Naive thymus-derived CD8-positive, alpha-beta T cell (primary cell): ENCODE data around the gene TEC. TPM values are rescaled to one million over a fixed set of nuclear protein-coding genes. Genes with fewer than 3 reads are reported as not detected.

ENCODE experiments used
- ATAC-seq, 2 donors: fragments of 150-1000 bp; cut with Tn5 transposase in 1 of 2; sonication (Bioruptor Pico), chemical (Tn5 transposase) in 1 of 2; 1 replicate in 1 of 2; 2 replicates in 1 of 2; pipeline ENCODE4 v1.10.0; 2021; ENCODE audit warnings: mild to moderate bottlenecking in 2 of 2, moderate library complexity in 2 of 2
- POLR2A ChIA-PET: fragments of 350-600 bp; sonication (Branson Sonifier 250); formaldehyde crosslinking; loops from one replicate; lab custom pipeline; 2021; ENCODE audit warnings: antibody characterized with exemption; lab: Charles Lee
- DNase-seq, 10 donors: peaks; one replicate each; pipeline versions ENCODE4 v3.0.0 to v3.0.0-alpha.2; 2020 to 2022
- H3K27ac Mint-ChIP-seq, 10 donors: one replicate each; pipeline ENCODE4 v1.8.0; 2020 to 2022; ENCODE audit warnings: mild to moderate bottlenecking in 10 of 10, mixed read lengths in 10 of 10, moderate library complexity in 4 of 10, inconsistent platforms in 1 of 10
- H3K27me3 Mint-ChIP-seq, 5 donors: one replicate each; pipeline ENCODE4 v1.8.0; 2021 to 2022; ENCODE audit warnings: mixed read lengths in 5 of 5
- H3K36me3 Mint-ChIP-seq, 3 donors: one replicate each; pipeline ENCODE4 v1.8.0; 2020 to 2022; ENCODE audit warnings: mixed read lengths in 3 of 3, mild to moderate bottlenecking in 2 of 3, inconsistent platforms in 1 of 3
- H3K4me1 Mint-ChIP-seq, 4 donors: one replicate each; pipeline ENCODE4 v1.8.0; 2021 to 2022; ENCODE audit warnings: mixed read lengths in 4 of 4
- H3K4me3 Mint-ChIP-seq, 10 donors: one replicate each; pipeline ENCODE4 v1.8.0; 2020 to 2022; ENCODE audit warnings: mild to moderate bottlenecking in 10 of 10, mixed read lengths in 10 of 10, moderate library complexity in 6 of 10, inconsistent platforms in 1 of 10
- H3K9me3 Mint-ChIP-seq, 9 donors: one replicate each; pipeline ENCODE4 v1.8.0; 2020 to 2022; ENCODE audit warnings: mixed read lengths in 9 of 9, mild to moderate bottlenecking in 3 of 9, inconsistent platforms in 1 of 9, moderate library complexity in 1 of 9
- polyA plus RNA-seq, 3 donors: library from polyadenylated mRNA; unstranded; fragments of 300-500 nt; fragmentation: Illumina TruSeq; gene quantifications; one replicate each; pipeline ENCODE4 v1.2.3, GENCODE V29; 2021
- total RNA-seq, 8 experiments: library from RNA in 2 of 8; stranded (reverse) in 2 of 8; gene quantifications; one replicate each; pipeline ENCODE4 v1.2.3 and lab custom pipeline; 2021 to 2026

TEC gene
- total and polyA plus RNA-seq, 5 experiments from 2014 or later = 1.1 to 4.7 (median 2.5) TPM

DNA sequence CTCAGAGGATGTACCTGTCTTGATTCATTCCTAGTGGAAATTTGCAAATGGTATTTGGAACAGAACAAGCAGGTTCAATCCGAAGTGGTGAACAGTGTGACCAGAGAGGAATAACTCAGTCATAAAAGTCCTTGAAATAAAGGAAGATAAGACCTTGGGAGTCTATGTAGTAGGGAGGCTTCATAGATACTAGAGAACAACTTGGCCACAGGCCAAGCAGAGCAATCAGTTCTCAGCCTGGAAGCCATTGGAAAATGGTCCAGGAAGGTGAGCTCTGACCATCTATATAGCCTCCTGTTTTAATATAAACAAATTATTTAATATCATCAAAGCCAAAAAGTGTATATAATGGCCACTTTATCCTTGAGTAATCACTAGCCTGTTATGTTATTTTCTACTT lies 146.9 kb downstream of the TEC start:
- Mint-ChIP-seq H3K4me1 (peaks cover 53 to 72% (median 69%) of the 10 kb centered on the region in 4 donors), H3K27me3 (no peaks in the 10 kb centered on the region), H3K4me3 (peak overlapping the region in 1 of 10 donors; percentile 54), H3K36me3 (peaks cover 4 to 51% (median 6%) of the 10 kb centered on the region in 3 donors), H3K27ac (peak overlapping the region in 1 of 10 donors; percentile 97), H3K9me3 (no peaks in the 10 kb centered on the region)
- ATAC-seq = no peak
- DNase-seq = no peak
- POLR2A ChIA-PET = interaction anchor here (0.6 to 10.0 kb wide), 2 partner anchors 16 to 220 kb away, joined by 3 to 193 read pairs; no protein-coding TSS in a partner anchor

GRCh38 chr4:48121180-48121579 lies 148.5 kb downstream of the TEC start:
- H3K4me3 Mint-ChIP-seq = no peak overlapping the region
- peaks cover 51 to 72% (median 69%) of the 10 kb centered on the region in 4 donors for H3K4me1 Mint-ChIP-seq
- H3K27me3 Mint-ChIP-seq = no peaks in the 10 kb centered on the region
- H3K27ac Mint-ChIP-seq = no peak overlapping the region
- POLR2A ChIA-PET = no interaction called here
- H3K36me3 Mint-ChIP-seq = peaks cover 4 to 50% (median 8%) of the 10 kb centered on the region in 3 donors
- H3K9me3 Mint-ChIP-seq = no peaks in the 10 kb centered on the region
- ATAC-seq (no peak), DNase-seq (no peak)

DNA sequence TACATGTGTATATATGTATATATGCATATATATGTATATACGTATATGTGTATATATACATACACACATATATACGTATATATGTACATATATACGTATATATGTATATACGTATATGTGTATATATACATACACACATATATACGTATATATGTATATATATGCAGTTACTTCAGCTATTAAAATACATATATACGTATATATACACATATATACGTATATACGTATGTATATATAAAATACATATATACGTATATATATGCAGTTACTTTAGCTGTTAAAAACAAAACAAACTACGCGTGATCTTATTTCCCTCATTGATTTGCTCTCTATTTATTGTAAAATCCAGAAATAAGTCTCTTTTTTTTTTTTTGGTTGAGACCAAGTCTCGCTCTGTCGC lies 149.5 kb downstream of the TEC start:
- Mint-ChIP-seq H3K27me3 (no peaks in the 10 kb centered on the region), H3K36me3 (peaks cover 4 to 47% (median 8%) of the 10 kb centered on the region in 3 donors), H3K4me1 (peaks cover 48 to 68% (median 66%) of the 10 kb centered on the region in 4 donors), H3K9me3 (no peaks in the 10 kb centered on the region), H3K27ac (peak overlapping the region in 2 of 10 donors; percentile 53 to 60), H3K4me3 (no peak overlapping the region)
- ATAC-seq = no peak
- no peak for DNase-seq
- POLR2A ChIA-PET = no interaction called here

DNA sequence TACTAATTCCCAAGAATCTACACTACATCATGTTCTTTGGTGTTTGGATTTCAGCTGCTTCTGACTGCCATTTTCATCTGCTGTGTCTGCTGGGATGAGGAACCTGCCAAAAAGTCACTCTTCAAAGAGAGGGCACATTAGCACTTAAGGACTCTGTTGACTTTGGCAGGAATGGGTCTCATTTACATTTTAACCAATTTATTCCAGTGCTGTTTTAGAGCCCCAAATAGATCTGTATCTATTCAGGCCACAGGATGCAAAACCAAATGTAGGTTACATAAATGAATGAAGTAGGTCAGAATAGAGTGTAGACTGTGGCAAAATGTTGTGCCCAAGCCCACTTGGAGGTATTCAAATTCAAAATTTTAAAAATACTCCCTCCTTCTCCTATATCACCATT lies 150.0 kb downstream of the TEC start:
- peak overlapping the region; percentile 3 to 88 (median 80) for H3K27ac Mint-ChIP-seq
- DNase-seq = no peak
- H3K4me3 Mint-ChIP-seq = peak overlapping the region in 8 of 10 donors; percentile 37 to 71 (median 64)
- H3K9me3 Mint-ChIP-seq = no peaks in the 10 kb centered on the region
- peaks cover 4 to 50% (median 8%) of the 10 kb centered on the region in 3 donors for H3K36me3 Mint-ChIP-seq
- peaks cover 44 to 67% (median 65%) of the 10 kb centered on the region in 4 donors for H3K4me1 Mint-ChIP-seq
- no peaks in the 10 kb centered on the region for H3K27me3 Mint-ChIP-seq
- ATAC-seq = no peak
- POLR2A ChIA-PET = no interaction called here

- H3K9me3 Mint-ChIP-seq = no peaks in the 10 kb centered on the region
- H3K4me3 Mint-ChIP-seq = peak overlapping the region in 9 of 10 donors; percentile 1 to 62 (median 37)
- peaks cover 41 to 67% (median 66%) of the 10 kb centered on the region in 4 donors for H3K4me1 Mint-ChIP-seq
- H3K27ac Mint-ChIP-seq = peak overlapping the region; percentile 18 to 85 (median 66)
- ATAC-seq = no peak
- POLR2A ChIA-PET = interaction anchor here (1.0 to 2.1 kb wide), 3 partner anchors 11 to 21 kb away, joined by 5 to 10 read pairs (median 5); partner anchors contain the start of gene TXK
- DNase-seq = no peak
- H3K36me3 Mint-ChIP-seq = peaks cover 6 to 57% (median 8%) of the 10 kb centered on the region in 3 donors
- H3K27me3 Mint-ChIP-seq = no peaks in the 10 kb centered on the region
Measured at GRCh38 chr4:48118081-48118480, 151.6 kb downstream of the TEC start.

DNA sequence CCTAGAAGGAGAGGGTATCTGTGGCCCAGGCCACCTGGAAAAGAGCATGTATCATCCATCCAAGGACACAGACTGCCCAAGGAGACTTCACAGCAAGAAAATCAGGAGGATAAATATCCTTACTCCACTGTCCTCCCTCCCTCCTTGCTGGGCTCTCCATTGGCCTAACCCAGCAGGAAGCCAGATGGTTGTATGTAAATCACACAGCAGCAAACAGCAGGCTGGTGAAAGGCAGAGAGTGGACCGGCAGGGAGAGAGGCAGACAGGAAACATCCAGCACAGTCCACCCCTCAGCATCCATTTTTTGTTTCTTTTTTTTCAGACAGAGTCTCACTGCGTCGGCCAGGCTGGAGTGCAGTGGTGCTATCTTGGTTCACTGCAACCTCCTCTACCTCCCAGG lies 153.1 kb downstream of the TEC start:
- Mint-ChIP-seq H3K27ac (peak overlapping the region; percentile 24 to 92 (median 78)), H3K4me3 (peak overlapping the region in 7 of 10 donors; percentile 29 to 73 (median 53)), H3K4me1 (peaks cover 46 to 81% (median 79%) of the 10 kb centered on the region in 4 donors), H3K27me3 (no peaks in the 10 kb centered on the region), H3K36me3 (peaks cover 9 to 70% (median 13%) of the 10 kb centered on the region in 3 donors), H3K9me3 (no peaks in the 10 kb centered on the region)
- no peak for DNase-seq
- POLR2A ChIA-PET = interaction anchor here (2.1 kb wide), 1 partner anchor 22 kb away, joined by 10 read pairs; no protein-coding TSS in a partner anchor
- ATAC-seq = peak; percentile 29 to 42

DNA sequence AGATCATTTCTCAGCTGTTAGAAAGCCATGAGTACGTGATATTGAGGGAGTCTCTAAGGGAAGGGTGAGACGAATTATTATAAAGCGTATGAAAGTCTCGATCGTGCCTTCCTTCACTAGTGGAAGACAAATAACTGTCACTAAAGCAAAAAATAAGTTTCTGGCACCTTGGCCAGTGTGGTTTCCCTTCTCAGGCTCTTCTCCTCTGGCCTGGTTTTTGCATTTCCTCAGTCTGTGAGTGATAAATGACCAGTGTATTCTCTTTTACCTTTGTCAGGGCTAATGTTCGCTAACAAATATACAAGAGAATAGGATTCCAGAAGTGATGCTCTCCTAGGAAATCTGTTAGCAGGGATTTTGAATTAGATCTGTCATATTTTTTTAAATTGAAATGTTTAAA lies 155.2 kb downstream of the TEC start:
- H3K9me3 Mint-ChIP-seq = no peaks in the 10 kb centered on the region
- peak overlapping the region in 8 of 10 donors; percentile 26 to 83 (median 48) for H3K4me3 Mint-ChIP-seq
- H3K36me3 Mint-ChIP-seq = peaks cover 6 to 85% (median 17%) of the 10 kb centered on the region in 3 donors
- no peak for DNase-seq
- POLR2A ChIA-PET = interaction anchor here (1.7 kb wide), 1 partner anchor 15 kb away, joined by 4 read pairs; no protein-coding TSS in a partner anchor
- ATAC-seq = no peak
- no peaks in the 10 kb centered on the region for H3K27me3 Mint-ChIP-seq
- H3K27ac Mint-ChIP-seq = peak overlapping the region; percentile 0 to 92 (median 86)
- peaks cover 43 to 88% (median 79%) of the 10 kb centered on the region in 4 donors for H3K4me1 Mint-ChIP-seq

DNA sequence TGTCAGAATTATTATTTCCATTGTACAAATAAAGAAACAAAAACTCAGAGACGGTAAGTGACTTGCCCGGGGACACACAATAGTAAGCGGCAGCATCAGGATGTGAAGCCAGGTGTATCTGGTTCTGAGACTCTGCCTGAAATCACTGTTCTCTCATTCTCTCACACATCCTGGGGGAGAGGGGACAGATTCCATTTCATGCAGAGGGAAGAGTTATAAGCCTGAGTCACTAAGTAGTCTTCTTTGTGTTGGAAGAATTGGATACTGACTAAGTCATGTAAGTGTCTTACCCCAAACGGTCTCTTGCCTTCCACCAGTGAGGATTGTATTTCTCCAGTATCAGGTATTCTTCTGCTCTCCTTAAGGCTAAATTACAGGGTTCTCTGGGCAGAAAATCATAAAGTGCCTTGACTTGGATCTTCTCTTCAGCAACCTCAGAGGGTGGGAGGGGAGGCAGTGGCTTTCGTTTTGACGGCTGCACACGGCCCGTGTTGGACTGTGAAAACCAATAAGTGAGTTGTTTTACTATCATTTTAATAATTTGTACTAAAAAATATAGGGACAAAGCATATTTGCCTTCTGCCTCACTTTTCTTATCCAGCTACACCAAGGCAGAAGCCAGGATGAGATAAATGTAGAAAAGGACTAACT lies 157.5 kb downstream of the TEC start:
- DNase-seq = no peak
- Mint-ChIP-seq H3K27ac (peak overlapping the region; percentile 76 to 92 (median 87)), H3K36me3 (peaks cover 5 to 83% (median 16%) of the 10 kb centered on the region in 3 donors), H3K27me3 (no peaks in the 10 kb centered on the region), H3K9me3 (no peaks in the 10 kb centered on the region), H3K4me3 (peak overlapping the region in 6 of 10 donors; percentile 5 to 83 (median 20)), H3K4me1 (peaks cover 29 to 73% (median 64%) of the 10 kb centered on the region in 4 donors)
- ATAC-seq = no peak
- POLR2A ChIA-PET = no interaction called here

DNA sequence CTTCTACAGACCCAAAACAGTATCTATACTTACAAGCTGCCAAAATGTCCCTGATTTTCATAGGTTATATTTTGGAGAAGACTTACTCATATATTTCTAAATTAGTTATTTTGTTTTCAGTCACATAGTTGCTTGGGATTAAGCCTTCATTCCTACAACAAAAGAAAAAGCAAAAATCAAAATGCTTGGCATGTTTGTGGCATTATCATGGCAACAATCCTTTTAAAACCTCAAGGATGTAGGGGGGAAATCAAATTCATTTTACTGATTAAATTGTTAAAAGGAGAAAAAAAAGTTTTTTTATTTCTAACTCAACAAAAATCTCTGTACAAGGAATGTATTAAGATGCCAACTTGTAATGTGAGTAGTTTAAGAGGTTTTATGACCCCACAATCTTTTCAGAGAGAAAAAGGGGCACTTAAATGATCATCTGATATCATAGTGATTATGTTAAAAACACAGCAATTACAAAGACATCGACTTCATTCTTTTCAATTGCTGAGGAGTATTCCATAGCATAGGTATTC lies 159.1 kb downstream of the TEC start:
- Mint-ChIP-seq H3K27ac (peak overlapping the region in 6 of 10 donors; percentile 10 to 89 (median 61)), H3K27me3 (no peaks in the 10 kb centered on the region), H3K36me3 (peaks cover 5 to 84% (median 14%) of the 10 kb centered on the region in 3 donors), H3K4me3 (peak overlapping the region in 1 of 10 donors; percentile 32), H3K4me1 (peaks cover 25 to 69% (median 59%) of the 10 kb centered on the region in 4 donors), H3K9me3 (no peaks in the 10 kb centered on the region)
- POLR2A ChIA-PET = interaction anchor here (2.8 kb wide), 1 partner anchor 26 kb away, joined by 9 read pairs; no protein-coding TSS in a partner anchor
- ATAC-seq (no peak), DNase-seq (no peak)

DNA sequence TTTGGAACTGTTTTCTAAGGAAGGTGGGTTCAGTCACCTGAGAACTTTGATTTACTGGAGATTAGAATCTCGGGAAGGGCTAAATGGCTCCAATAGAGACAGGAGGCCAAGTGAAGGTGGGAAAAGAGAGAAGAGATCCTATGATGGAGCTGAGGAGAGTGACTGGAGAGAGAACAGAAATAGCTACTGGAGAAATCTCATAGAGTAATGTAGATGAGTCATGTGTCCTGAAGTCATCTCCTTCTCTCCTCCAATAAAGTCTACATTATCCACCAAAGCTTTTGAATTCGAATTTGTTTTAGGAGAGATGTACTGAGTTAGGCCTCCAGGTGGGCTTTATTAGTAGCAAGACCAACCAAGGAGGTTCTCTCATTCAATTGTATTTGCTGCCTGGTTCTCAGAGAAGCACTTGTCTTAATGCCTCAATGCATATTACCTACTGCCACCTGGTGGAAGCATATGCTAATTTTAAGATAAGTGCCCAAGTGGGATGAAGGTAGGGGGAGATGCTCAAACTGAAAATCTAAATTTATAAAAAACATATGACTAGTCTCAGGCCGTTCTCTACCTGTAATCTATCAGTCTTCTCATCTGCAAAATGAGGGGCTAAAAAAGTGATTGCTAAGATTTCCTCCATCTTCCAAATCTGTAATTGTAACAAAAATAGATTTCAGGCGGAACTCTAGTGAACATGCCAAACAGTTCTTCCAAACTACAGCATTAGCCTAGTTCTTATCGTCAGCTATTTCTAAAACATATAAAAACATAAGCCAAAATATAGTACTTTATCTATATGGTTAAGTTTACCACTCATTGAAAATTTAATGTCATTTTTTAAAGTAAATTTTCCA lies 160.0 kb downstream of the TEC start:
- Mint-ChIP-seq H3K27ac (peak overlapping the region in 9 of 10 donors; percentile 24 to 89 (median 60)), H3K4me1 (peaks cover 24 to 67% (median 56%) of the 10 kb centered on the region in 4 donors), H3K4me3 (no peak overlapping the region), H3K9me3 (no peaks in the 10 kb centered on the region), H3K36me3 (peaks cover 5 to 82% (median 14%) of the 10 kb centered on the region in 3 donors), H3K27me3 (no peaks in the 10 kb centered on the region)
- peak in 5 of 10 donors; percentile 19 to 59 (median 46) for DNase-seq
- ATAC-seq = peak; percentile 86 to 92
- POLR2A ChIA-PET = interaction anchor here (1.1 to 2.8 kb wide), 2 partner anchors 20 to 27 kb away, joined by 3 to 9 read pairs; no protein-coding TSS in a partner anchor

- no peak for ATAC-seq
- Mint-ChIP-seq H3K27ac (peak overlapping the region in 2 of 10 donors; percentile 48 to 69), H3K4me1 (peaks cover 20 to 57% (median 48%) of the 10 kb centered on the region in 4 donors), H3K36me3 (peaks cover 5 to 78% (median 18%) of the 10 kb centered on the region in 3 donors), H3K4me3 (no peak overlapping the region), H3K27me3 (no peaks in the 10 kb centered on the region), H3K9me3 (no peaks in the 10 kb centered on the region)
- POLR2A ChIA-PET = interaction anchor here (0.6 to 2.8 kb wide), 4 partner anchors 11 to 28 kb away, joined by 3 to 9 read pairs (median 3); no protein-coding TSS in a partner anchor
- DNase-seq = no peak
Measured at GRCh38 chr4:48108309-48109073, 161.1 kb downstream of the TEC start.
